Measurements from ENCODE around the gene LURAP1L.

The LURAP1L gene

DNA sequence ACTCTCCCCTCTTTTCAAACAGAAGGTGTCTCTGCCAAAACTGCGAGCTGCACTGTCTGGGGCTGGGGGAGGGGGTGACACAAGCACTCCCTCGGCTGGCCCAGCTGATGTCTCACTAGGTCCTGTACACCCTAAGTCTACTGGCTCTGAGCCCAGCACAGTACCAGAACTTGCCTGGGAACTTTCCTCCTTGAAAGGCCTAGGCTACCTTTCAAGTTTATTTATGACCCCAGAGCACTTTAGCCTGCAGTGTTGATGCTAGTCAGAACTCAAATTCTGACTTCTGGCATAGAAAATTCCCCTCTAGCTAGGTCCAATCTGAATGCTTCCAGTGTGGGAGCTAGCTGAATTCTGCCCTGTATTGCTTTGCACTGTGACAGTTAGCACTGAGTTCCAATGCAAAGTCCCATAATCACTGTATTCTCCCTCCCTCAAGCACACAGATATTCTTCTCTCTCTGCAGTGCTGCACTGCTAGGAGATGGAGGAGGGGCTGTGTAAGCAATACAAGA, 10.5 kb downstream of the LURAP1L start:
- TF ChIP-seq ZNF274 (IDR thresholded peaks at IDR 0.05; ENCODE audit: low read depth, low read length): no peak
- no peak overlapping the region for H3K4me3 ChIP-seq (ENCODE audit: low read length)

DNA sequence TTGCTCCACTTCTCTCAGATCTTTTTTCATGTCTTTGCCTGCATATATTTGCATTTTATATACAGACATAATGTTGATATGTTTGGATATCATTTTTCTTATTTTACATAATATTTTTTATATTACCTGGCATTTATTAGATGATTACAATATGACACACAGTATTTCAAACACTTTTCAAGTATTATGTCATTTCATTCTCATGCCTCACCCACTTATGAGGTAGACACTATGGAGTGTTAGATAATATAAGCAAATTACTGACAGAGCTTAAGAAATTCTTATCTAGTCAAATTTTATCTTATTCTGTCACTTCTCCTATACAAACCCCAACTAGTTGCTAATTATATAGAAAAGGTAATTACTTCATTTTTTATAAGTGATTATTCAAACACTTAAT, 11.1 kb downstream of the LURAP1L start:
- TF ChIP-seq ZNF274 (IDR thresholded peaks at IDR 0.05; ENCODE audit: low read depth, low read length): no peak

DNA sequence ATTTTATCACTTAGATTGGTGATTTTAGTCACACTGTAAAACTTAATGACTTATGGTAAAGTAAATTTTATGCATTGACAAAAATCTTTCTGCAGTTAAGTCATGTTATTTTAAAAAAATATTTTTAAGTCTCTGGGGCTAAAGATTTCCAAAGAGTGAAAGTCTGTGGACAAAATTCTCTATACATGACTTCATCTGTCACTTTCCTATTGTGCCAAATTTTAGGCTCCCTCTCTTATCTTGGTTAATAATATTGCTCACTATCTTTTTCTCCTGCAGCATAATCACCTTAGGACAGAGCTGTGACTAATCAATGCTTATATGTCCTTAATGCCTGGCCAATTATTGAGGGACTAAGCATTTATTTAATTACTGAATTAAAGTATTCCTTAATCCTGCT, 15.2 kb downstream of the LURAP1L start:
- no peak overlapping the region for H3K4me3 ChIP-seq (ENCODE audit: low read length)
- TF ChIP-seq ZNF274 (IDR thresholded peaks at IDR 0.05; ENCODE audit: low read depth, low read length): no peak

More for the DNA sequence above, 11.1 kb downstream of the LURAP1L start:
- no peak overlapping the region for H3K4me3 ChIP-seq (ENCODE audit: low read length)

DNA sequence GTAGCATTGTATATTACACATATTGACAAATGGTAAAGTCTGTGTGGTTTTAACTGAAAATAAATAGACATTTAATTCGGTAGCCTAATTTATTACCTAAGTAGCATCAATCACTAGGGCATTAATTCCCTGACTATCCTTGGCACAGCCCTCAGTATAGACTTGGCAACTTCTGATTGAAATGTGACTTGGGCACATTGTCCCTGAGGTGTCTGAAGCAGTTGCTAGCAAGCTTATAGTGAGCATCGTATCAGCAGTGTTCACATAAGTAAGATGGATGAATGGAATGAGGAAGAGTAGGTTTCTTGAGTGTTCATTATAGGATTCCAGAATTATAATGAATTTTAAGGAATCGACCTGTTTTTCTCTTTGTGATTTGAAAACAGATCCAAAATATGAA, 16.1 kb downstream of the LURAP1L start:
- H3K4me3 ChIP-seq (ENCODE audit: low read length): no peak overlapping the region
- no peak for TF ChIP-seq ZNF274 (IDR thresholded peaks at IDR 0.05; ENCODE audit: low read depth, low read length)

DNA sequence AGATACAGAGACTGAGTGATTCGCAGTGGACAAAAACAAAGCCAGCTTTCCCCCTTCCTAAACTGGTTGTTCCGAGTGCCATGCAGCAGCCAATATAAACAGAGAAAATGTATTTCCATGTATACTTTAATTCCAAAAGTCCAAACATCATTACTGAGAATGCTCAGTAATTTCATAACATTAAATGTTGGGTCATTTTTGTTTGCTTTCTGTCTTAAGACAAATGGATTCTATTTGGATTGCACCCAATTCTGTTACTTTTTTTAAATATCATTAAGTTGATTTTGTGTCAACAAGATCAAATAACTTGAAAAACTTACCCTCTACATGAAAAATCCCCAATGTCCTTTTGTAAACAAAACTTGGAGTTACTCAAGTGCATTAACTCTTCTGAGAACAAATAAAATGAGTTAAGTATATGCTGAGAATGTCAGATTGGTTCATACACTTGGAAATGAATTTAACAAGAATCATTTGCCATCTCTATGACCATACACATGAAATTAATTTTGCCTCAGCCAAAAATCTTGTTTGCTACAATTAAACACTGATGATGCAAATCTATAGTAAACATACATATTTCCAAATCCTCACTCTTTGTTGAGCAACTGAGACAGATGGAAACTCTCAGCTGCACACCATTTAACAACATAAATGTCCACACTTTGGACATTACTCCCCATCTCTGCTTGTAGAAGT, 19.4 kb downstream of the LURAP1L start:
- TF ChIP-seq ZNF274 (IDR thresholded peaks at IDR 0.05; ENCODE audit: low read depth, low read length): no peak
- H3K4me3 ChIP-seq (ENCODE audit: low read length): no peak overlapping the region

DNA sequence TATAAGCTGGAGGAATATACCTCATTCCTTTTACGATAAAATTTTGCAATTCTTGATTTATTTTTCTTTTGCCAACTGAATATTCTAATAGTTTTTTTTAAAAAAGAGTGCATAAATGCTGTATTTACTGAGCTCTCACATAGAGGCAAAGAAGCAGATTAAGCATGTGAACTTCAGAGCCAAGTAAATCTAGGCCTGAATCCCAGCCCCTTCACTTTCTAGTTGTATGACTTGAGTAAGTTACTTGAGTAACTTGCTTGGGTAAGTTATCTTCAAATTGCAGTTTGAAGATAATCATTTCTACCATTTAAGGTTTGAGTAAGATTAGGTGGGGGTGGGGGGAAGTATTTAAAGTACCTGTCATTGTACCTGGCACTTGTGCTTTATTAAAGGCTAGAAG, 21.8 kb downstream of the LURAP1L start:
- H3K4me3 ChIP-seq (ENCODE audit: low read length): no peak overlapping the region
- TF ChIP-seq ZNF274 (IDR thresholded peaks at IDR 0.05; ENCODE audit: low read depth, low read length): no peak

DNA sequence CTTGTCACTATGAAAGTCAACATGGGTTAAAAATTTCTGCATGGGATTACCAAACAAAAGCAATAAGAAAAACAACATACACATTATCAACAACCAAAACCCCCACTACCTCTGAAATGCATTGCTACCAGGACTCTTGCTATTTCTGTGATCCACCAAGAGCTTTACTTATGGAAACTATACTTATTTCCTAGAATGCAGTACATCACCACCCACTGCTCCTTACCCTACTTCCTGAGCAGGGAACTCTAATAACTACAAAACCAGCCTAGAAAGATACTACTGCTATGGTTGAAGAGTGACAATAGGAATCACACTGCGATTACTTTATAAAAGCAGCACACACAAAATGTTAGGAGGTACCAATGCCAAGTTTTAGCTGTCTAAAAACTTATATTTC, 22.2 kb downstream of the LURAP1L start:
- TF ChIP-seq ZNF274 (IDR thresholded peaks at IDR 0.05; ENCODE audit: low read depth, low read length): no peak
- H3K4me3 ChIP-seq (ENCODE audit: low read length): no peak overlapping the region

DNA sequence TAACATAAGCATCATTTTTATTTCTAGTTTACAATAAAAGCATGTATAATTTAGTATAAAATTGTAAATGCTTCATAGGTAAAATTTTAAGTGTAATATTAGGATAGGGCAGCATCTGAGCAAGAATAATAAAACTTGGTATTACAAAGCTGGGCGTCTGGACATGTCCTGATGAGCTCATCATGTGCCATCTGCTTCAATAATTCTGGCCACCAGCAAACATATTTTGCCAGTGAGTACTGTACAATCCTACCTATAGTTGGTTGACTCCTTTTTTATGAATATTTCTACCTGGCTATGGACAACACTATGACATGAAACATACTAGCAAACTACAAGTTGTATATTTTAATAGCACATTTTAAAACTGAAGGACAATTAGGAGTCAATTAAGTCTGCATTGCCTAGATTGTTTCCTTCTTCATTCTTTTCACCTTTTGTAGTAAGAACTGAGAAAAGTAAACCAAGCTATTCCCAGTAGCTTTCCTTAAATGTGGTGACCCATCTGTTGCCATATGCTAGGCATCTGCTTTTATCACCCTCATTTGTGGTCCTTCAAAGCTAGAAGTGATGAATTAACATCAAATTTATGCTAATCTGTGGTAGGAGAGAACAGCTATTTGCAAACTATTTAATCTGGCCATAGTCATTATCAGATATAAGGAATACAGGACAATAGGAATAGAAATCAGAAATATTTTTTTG, 23.4 kb downstream of the LURAP1L start:
- TF ChIP-seq ZNF274 (IDR thresholded peaks at IDR 0.05; ENCODE audit: low read depth, low read length): no peak
- no peak overlapping the region for H3K4me3 ChIP-seq (ENCODE audit: low read length)

DNA sequence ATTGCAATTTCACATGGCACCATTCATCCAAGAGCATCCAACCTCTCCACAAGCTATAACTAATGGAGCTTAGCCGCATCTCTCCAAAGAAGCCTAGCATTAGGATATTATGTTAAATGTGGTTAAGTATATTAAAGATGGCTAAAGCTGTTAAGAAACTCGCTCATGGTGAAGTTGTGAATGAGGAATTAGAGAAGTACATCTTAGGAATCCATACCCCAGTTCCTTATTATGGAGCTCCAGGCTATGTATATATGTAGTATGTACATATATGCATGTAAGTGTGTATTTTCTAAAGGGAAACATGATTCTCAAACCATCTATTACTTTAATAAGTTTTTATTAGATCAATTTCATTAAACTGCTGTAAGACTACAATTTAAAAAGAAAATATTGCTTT, 26.4 kb downstream of the LURAP1L start:
- no peak for TF ChIP-seq ZNF274 (IDR thresholded peaks at IDR 0.05; ENCODE audit: low read depth, low read length)
- no peak overlapping the region for H3K4me3 ChIP-seq (ENCODE audit: low read length)

DNA sequence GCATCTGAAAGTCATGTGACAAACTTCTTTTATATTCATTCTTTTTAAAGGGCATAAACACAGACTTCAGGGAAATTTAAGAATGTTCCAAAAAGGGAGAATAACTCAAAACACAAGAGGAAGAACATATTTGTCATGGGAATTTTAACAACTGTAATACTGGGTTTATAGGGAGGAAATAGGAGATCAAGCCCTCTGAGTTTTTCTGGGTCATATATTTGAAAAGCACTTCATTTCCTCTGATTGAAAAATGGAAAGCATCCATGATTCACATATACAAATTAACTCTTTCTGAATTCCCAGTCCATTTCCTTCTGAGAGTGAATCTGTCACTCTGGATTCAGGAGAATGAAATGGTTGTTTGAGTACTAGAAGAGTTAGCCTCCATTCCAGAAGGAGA, 26.8 kb downstream of the LURAP1L start:
- TF ChIP-seq ZNF274 (IDR thresholded peaks at IDR 0.05; ENCODE audit: low read depth, low read length): no peak
- H3K4me3 ChIP-seq (ENCODE audit: low read length): no peak overlapping the region

DNA sequence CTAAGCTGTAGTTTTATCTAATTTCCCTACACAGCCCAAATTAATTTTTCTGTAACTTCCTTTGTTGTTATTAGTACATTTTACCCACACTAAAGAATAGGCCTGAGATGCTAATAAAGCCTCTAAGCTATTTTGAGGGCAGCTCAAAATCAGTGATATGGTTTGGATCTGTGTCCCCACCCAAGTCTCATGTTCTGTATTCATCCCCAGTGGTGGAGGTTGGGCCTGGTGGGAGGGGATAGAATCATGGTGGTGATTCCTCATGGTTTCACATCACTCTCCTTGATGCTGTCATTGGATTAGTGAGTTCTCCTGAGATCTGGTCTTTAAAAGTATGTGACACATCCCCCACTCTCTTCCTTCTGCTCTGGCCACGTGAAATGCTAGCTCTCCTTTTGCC, 27.3 kb downstream of the LURAP1L start:
- no peak for TF ChIP-seq ZNF274 (IDR thresholded peaks at IDR 0.05; ENCODE audit: low read depth, low read length)
- H3K4me3 ChIP-seq (ENCODE audit: low read length): no peak overlapping the region

DNA sequence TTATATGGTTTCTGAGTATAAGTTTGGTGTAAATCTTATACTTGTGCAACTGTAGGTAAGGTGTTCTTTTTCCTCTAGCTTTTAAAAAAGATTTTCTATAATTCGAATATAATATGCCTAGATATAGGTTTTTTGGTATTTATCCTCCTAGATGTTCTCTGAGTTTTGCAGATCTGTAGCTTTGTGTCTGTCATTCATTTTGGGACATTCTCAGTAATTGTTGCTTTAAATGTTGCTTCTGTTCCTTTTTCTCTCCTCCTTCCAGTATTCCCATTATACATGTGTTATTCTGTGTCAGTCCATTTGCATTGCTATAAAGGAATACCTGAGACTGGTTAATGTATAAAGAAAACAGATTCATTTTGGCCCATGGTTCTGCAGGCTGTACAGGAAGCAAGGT, 33.7 kb downstream of the LURAP1L start:
- no peak for TF ChIP-seq ZNF274 (IDR thresholded peaks at IDR 0.05; ENCODE audit: low read depth, low read length)
- no peak overlapping the region for H3K4me3 ChIP-seq (ENCODE audit: low read length)

DNA sequence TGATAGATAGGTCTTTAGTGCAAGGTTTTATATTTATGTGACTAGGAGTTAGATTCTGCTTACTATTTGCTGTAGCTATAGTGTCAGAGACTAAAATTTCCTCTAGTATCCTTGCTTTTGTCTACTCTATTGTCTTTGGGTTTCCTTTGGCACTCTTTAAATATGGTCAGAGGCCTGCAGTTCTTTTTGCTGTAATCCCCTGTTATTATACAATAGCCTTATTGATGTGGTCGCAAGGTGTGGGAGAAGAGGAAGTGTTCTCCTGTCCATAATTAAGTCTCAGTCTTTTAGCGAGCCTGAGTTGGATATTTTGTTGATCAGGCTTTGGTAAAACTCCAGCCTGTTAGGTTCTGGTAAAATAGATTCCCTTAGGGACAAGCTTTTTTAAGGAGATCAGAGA, 34.9 kb downstream of the LURAP1L start:
- no peak for TF ChIP-seq ZNF274 (IDR thresholded peaks at IDR 0.05; ENCODE audit: low read depth, low read length)
- no peak overlapping the region for H3K4me3 ChIP-seq (ENCODE audit: low read length)

DNA sequence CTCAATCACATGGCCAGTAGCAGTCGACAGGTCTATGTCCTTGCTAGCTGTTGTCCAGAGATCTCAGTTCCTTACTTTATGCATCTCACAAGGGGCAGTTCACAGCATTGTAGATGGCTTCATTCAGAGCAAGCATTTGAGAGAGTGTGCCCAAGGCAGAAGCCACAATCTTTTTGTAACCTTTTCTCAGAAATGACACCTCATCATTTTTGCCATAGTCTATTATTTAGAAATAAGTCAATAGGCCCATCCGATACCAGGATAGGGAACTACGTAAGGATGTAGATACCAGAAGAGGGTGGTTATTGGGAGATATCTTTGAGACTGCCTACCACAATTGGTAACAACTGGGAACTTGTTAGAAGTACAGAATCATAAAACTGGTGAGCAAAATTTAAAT, 37.1 kb downstream of the LURAP1L start:
- no peak for TF ChIP-seq ZNF274 (IDR thresholded peaks at IDR 0.05; ENCODE audit: low read depth, low read length)
- H3K4me3 ChIP-seq (ENCODE audit: low read length): no peak overlapping the region

DNA sequence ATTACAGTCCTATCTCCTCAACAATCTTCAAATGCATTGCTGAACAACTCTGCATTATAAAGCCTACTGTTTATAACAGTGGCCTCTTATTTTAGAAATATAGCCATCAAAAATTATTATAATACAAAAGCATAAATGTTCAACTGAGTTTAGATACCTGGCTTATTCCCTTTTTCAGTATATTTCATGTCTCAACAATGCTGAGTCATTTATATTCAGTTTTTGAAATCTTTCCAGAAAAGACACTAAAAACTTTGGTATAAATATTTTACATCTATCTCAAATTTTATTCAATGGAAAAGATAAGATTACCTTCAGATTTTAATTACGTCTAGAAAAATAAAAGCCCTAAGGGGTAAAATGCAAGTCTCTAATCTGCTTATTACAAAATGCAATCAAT, 37.9 kb downstream of the LURAP1L start:
- H3K4me3 ChIP-seq (ENCODE audit: low read length): no peak overlapping the region
- TF ChIP-seq ZNF274 (IDR thresholded peaks at IDR 0.05; ENCODE audit: low read depth, low read length): no peak
